ENCODE results near the gene TRAPPC14. TPM values are rescaled to one million over a fixed set of nuclear protein-coding genes. Genes with fewer than 3 reads are reported as not detected.
"Not testable (repeated sequence)": the region's sequence is repeated elsewhere in the genome, so short reads cannot be mapped to it uniquely, and the experiment has no call there.

Gene TRAPPC14
- total RNA-seq, 4 donors from 2014 or later, result 9.3 to 20.2 (median 13.1) TPM

DNA sequence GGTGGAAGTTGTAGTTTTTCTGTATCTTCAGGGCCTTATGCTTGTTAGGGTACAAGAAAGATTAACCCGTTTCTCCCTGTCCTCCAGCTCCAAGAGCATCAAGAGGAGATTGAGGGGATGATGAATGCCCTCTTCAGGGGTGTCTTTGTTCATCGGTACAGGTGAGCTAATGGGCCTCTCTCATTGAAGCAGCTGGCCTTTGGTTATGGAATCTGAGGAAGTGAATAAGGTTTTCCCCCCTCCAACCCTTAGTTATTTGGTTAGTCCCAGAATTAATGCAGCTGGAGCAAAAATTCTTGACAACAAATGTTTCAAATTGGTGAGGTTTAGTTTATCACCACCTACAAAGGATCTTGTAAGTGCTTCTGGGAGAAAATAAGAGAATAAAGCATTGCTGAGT lies 36.7 kb upstream of the TRAPPC14 start:
- intact Hi-C loops (cut with DNase I), result no loop called here

DNA sequence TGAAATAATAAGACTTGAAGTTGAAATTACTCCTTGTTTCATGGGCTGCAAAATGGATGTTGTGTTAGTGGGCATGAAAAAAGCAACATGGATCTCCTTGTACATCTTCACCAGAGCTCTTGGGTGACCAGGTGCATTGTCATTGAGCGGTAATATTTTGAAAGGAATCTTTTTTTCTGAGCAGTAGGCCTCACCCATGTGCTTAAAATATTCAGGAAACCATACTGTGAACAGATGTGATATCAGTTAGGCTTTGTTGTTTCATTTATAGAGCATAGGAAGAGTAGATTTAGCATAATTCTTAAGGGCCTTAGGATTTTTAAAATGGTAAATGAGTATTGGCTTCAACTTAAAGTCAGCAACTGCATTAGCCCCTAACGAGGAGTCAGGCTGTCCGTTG lies 34.4 kb upstream of the TRAPPC14 start:
- no peak overlapping the region for H3K4me3 ChIP-seq
- no peaks in the 10 kb centered on the region for H3K4me1 ChIP-seq
- intact Hi-C loops (cut with DNase I), result no loop called here
- no peaks in the 10 kb centered on the region for H3K9me3 ChIP-seq
- DNase-seq, result no peak
- H3K27ac ChIP-seq, result no peak overlapping the region
- H3K27me3 ChIP-seq, result no peaks in the 10 kb centered on the region
- TF ChIP-seq, protein P1, sequence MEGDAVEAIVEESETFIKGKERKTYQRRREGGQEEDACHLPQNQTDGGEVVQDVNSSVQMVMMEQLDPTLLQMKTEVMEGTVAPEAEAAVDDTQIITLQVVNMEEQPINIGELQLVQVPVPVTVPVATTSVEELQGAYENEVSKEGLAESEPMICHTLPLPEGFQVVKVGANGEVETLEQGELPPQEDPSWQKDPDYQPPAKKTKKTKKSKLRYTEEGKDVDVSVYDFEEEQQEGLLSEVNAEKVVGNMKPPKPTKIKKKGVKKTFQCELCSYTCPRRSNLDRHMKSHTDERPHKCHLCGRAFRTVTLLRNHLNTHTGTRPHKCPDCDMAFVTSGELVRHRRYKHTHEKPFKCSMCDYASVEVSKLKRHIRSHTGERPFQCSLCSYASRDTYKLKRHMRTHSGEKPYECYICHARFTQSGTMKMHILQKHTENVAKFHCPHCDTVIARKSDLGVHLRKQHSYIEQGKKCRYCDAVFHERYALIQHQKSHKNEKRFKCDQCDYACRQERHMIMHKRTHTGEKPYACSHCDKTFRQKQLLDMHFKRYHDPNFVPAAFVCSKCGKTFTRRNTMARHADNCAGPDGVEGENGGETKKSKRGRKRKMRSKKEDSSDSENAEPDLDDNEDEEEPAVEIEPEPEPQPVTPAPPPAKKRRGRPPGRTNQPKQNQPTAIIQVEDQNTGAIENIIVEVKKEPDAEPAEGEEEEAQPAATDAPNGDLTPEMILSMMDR (IDR thresholded peaks at IDR 0.05), result no peak
- no peak for TF ChIP-seq POLR2A (IDR thresholded peaks at IDR 0.05)
- no peaks in the 10 kb centered on the region for H3K36me3 ChIP-seq
- WGBS, 2 donors, result 70 to 96% methylated on average over 3 of the region's 3 CpGs

More for the DNA sequence above, 36.7 kb upstream of the TRAPPC14 start:
- WGBS, 2 donors, result 77 to 78% methylated on average over 2 of the region's 2 CpGs
- no peak overlapping the region for H3K4me3 ChIP-seq
- peaks cover 0 to 10% (median 0%) of the 10 kb centered on the region in 4 donors for H3K27me3 ChIP-seq
- no peak for DNase-seq
- H3K27ac ChIP-seq, result no peak overlapping the region
- no peaks in the 10 kb centered on the region for H3K36me3 ChIP-seq
- no peaks in the 10 kb centered on the region for H3K9me3 ChIP-seq
- TF ChIP-seq POLR2A (IDR thresholded peaks at IDR 0.05), result no peak
- TF ChIP-seq, protein P1 (IDR thresholded peaks at IDR 0.05), result no peak
- H3K4me1 ChIP-seq, result no peaks in the 10 kb centered on the region

DNA sequence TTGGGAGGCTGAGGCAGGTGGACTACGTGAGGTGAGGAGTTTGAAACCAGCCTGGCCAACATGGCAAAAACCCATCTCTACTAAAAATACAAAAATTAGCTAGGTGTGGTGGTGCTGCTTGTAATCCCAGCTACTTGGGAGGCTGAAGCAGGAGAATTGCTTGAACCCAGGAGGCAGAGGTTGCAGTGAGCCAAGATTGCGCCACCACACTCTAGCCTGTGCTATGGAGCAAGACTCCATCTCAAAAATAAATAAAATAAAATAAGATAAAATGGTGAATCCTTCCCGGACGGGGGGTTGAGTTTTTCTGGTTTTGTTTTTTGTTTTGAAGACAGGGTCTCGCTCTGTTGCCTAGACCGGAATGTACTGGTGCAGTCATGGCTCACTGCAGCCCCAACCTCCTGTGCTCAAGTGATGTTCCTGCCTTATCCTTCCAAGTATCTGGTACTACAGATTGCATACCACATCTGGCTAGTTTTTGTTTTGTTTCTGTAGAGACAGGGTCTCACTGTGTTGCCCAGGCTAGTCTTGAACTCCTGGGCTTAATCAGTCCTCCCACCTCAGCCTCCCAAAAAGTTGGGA lies 33.8 kb upstream of the TRAPPC14 start:
- H3K27ac ChIP-seq; H3K9me3 ChIP-seq; H3K4me1 ChIP-seq; H3K4me3 ChIP-seq; DNase-seq; intact Hi-C loops (cut with DNase I); H3K27me3 ChIP-seq; H3K36me3 ChIP-seq: not testable (repeated sequence)
- WGBS, 2 donors, result 88 to 95% methylated on average over 6 of the region's 6 CpGs

DNA sequence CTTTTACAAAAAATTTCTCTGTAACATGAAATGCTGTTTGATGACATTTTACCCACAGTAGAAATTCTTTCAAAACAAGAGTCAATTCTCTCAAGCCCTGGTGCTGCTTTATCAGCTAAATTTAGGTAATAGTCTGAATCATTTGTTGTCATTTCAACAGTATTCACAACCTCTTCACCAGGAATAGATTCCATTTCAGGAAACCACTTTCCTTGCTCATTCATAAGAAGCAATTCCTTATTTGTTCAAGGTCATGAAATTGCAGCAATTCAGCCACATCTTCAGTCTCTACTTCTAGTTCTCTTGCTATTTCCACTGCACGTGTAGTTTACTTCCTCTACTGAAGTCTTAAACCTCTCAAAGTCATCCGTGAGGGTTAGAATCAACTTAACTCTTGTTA lies 33.3 kb upstream of the TRAPPC14 start:
- WGBS, 2 donors, result 49 to 68% methylated on average over 2 of the region's 2 CpGs
- Histone ChIP-seq H3K4me3 (no peak overlapping the region), H3K4me1 (no peaks in the 10 kb centered on the region), H3K9me3 (no peaks in the 10 kb centered on the region), H3K27me3 (no peaks in the 10 kb centered on the region), H3K27ac (no peak overlapping the region), H3K36me3 (no peaks in the 10 kb centered on the region)
- intact Hi-C loops (cut with DNase I), result no loop called here
- TF ChIP-seq POLR2A (IDR thresholded peaks at IDR 0.05), result no peak
- TF ChIP-seq, protein P1 (IDR thresholded peaks at IDR 0.05), result no peak
- DNase-seq, result no peak

DNA sequence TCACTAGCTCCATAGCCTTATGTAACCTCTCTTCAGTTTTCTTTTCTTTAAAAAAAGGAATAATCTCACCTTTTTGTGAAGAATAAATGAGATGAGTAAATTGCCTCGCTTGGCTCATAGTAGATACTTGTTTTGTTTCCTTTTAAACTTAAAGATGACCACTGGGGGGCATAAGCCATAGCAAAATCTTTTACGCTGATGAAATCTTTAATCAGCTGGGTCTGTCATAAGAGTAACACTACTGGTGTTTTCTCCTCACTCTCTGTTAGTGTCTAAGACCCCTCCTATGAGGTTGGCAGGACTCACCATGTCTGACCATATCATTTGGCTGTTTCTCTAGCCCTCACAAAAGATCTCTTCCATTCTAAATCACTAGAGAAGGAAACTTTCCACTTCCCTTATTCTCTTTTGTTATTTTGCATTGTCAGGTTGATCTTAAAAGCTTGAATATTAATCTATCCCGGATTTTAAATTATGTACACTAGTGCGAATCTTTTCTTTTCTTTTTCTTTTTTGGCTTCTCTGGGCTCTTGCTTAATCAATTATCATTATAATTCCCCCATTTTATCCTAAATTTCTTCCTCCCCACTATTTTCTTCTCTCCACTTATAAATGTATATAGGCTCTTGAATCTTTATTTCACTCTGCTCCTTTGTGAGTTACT lies 31.7 kb upstream of the TRAPPC14 start:
- no peaks in the 10 kb centered on the region for H3K9me3 ChIP-seq
- H3K4me1 ChIP-seq, result peaks cover 0 to 13% (median 0%) of the 10 kb centered on the region in 3 donors
- 55 to 62% methylated on average over 4 of the region's 4 CpGs for WGBS, 2 donors
- TF ChIP-seq POLR2A (IDR thresholded peaks at IDR 0.05), result no peak
- TF ChIP-seq, protein P1 (IDR thresholded peaks at IDR 0.05), result peak in 2 of 6 experiments; percentile 20 to 27
- H3K36me3 ChIP-seq, result no peaks in the 10 kb centered on the region
- no peaks in the 10 kb centered on the region for H3K27me3 ChIP-seq
- H3K4me3 ChIP-seq, result no peak overlapping the region
- H3K27ac ChIP-seq, result no peak overlapping the region
- intact Hi-C loops (cut with DNase I), result no loop called here
- no peak for DNase-seq
